HepG2 (cell line): ENCODE results near the gene THBS2. TPM values are rescaled to one million over a fixed set of nuclear protein-coding genes. Genes with fewer than 3 reads are reported as not detected.

ENCODE experiments used
- ATAC-seq: fragments of 200-7000 bp; cut with Tn5 transposase; 3 replicates; pipeline ENCODE4 v1.9.1; 2020; ENCODE audit warnings: mild to moderate bottlenecking, moderate library complexity
- BruUV-seq: library from RNA; stranded (reverse); fragments of 400-500 nt; replicated peaks from 2 replicates; lab custom pipeline; 2021; lab: Mats Ljungman, UMichigan
- CTCF ChIA-PET: fragments of 300-600 bp; formaldehyde crosslinking; extraction: SDS; loops from one replicate; lab custom pipeline; 2021; ENCODE audit warnings: low total read pairs, inconsistent platforms, low intra/inter-chr PET ratio; lab: Yijun Ruan, JAX
- POLR2A ChIA-PET: fragments of 350-600 bp; sonication (Branson Sonifier 250); formaldehyde crosslinking; loops from one replicate; lab custom pipeline; 2020; ENCODE audit warnings: antibody characterized with exemption, inconsistent platforms; lab: Yijun Ruan, JAX
- DNase-seq: peaks from one replicate; pipeline ENCODE4 v3.0.0-alpha.2; 2015; ENCODE audit warnings: low spot score
- FAIRE-seq: peaks from 3 replicates; lab custom pipeline; 2011; peaks lifted over from hg19 to GRCh38; lab: Jason Lieb, UNC
- H2AFZ ChIP-seq: one replicate; pipeline ENCODE4 v1.6.1; 2011; ENCODE audit warnings: low read length, inconsistent platforms
- H3K27ac ChIP-seq: fragments of 300-600 bp; 3 replicates; pipeline ENCODE4 v1.8.0; 2011; ENCODE audit warnings: mixed run types, mild to moderate bottlenecking, mixed read lengths, low read length, inconsistent platforms; ENCODE audit not compliant: insufficient read depth; ENCODE audit errors: extremely low read length
- H3K27me3 ChIP-seq, 2 experiments: fragments of 200-600 bp in 1 of 2; 2 replicates in 1 of 2; 3 replicates in 1 of 2; pipeline versions ENCODE4 v1.6.0 to v1.8.0; 2011; ENCODE audit warnings: low read length in 2 of 2, mild to moderate bottlenecking in 2 of 2, moderate library complexity in 2 of 2, inconsistent platforms in 1 of 2; ENCODE audit not compliant: insufficient read depth in 2 of 2, control insufficient read depth in 1 of 2
- H3K36me3 ChIP-seq, 2 experiments: fragments of 200-600 bp in 1 of 2; replicated peaks in 1 of 2; 2 replicates in 1 of 2; 3 replicates in 1 of 2; pipeline versions ENCODE4 v1.5.1 to v1.8.0; 2011; ENCODE audit warnings: low read length in 2 of 2, inconsistent platforms in 1 of 2; ENCODE audit not compliant: insufficient read depth in 2 of 2, control insufficient read depth in 1 of 2
- H3K4me1 ChIP-seq: 2 replicates; pipeline ENCODE4 v1.5.1; 2012; ENCODE audit warnings: low read length, inconsistent platforms; ENCODE audit not compliant: insufficient read depth
- H3K4me2 ChIP-seq: 2 replicates; pipeline ENCODE4 v1.6.0; 2011; ENCODE audit warnings: low read depth, low read length, inconsistent platforms
- H3K4me3 ChIP-seq, 3 experiments: fragments of 200-600 bp in 1 of 3; sonication (generic), shearing (Covaris generic) in 1 of 3; replicated peaks in 1 of 3; 2 replicates each; pipeline ENCODE4 v1.5.1; 2011 to 2016; ENCODE audit warnings: low read length in 3 of 3, inconsistent platforms in 2 of 3, low read depth in 2 of 3, mild to moderate bottlenecking in 2 of 3, control low read depth in 1 of 3, mixed read lengths in 1 of 3; ENCODE audit not compliant: insufficient read depth in 1 of 3
- H3K79me2 ChIP-seq: one replicate; pipeline ENCODE4 v1.6.1; 2011; ENCODE audit warnings: low read length, inconsistent platforms; ENCODE audit not compliant: insufficient read depth
- H3K9ac ChIP-seq: 2 replicates; pipeline ENCODE4 v1.6.0; 2011; ENCODE audit warnings: mild to moderate bottlenecking, low read depth, low read length, inconsistent platforms; ENCODE audit not compliant: insufficient read depth
- H3K9me3 ChIP-seq: 2 replicates; pipeline ENCODE4 v1.5.1; 2012; ENCODE audit warnings: mild to moderate bottlenecking, low read length
- H4K20me1 ChIP-seq: 2 replicates; pipeline ENCODE4 v1.6.0; 2011; ENCODE audit warnings: inconsistent platforms, mild to moderate bottlenecking, low read length, moderate library complexity; ENCODE audit not compliant: insufficient read depth
- BCLAF1 ChIP-seq: fragments of 450-650 bp; IDR thresholded peaks from 2 replicates; pipeline ENCODE4 v1.6.1; 2017; ENCODE audit warnings: mild to moderate bottlenecking
- E2F1 ChIP-seq: sonication (generic); formaldehyde crosslinking; IDR thresholded peaks from 2 replicates; pipeline ENCODE4 v1.5.0; 2020; ENCODE audit warnings: missing genetic modification reagents
- ELF3 ChIP-seq: IDR thresholded peaks from 2 replicates; pipeline ENCODE4 v1.6.1; 2016; ENCODE audit warnings: missing genetic modification reagents, missing compliant biosample characterization
- GMEB2 ChIP-seq: IDR thresholded peaks from 2 replicates; pipeline ENCODE4 v1.6.1; 2016; ENCODE audit warnings: missing biosample characterization, missing genetic modification reagents, low read depth
- IKZF5 ChIP-seq: IDR thresholded peaks from 2 replicates; pipeline ENCODE4 v1.6.1; 2018; ENCODE audit warnings: missing genetic modification reagents, mild to moderate bottlenecking, missing compliant biosample characterization
- ZFP90 ChIP-seq: sonication (generic); formaldehyde crosslinking; IDR thresholded peaks from 2 replicates; pipeline ENCODE4 v1.8.0; 2022; ENCODE audit warnings: missing genetic modification reagents, mild to moderate bottlenecking, inconsistent platforms, borderline replicate concordance
- ZNF230 ChIP-seq: sonication (generic); formaldehyde crosslinking; IDR thresholded peaks from 2 replicates; pipeline ENCODE4 v1.4.0; 2020; ENCODE audit warnings: mild to moderate bottlenecking, missing genetic modification reagents
- ZNF296 ChIP-seq: sonication (generic); formaldehyde crosslinking; conservative IDR thresholded peaks from 2 replicates; pipeline ENCODE4 v1.5.0; 2020; ENCODE audit warnings: mild to moderate bottlenecking, missing genetic modification reagents
- ZNF326 ChIP-seq: sonication (generic); formaldehyde crosslinking; IDR thresholded peaks from 2 replicates; pipeline ENCODE4 v1.4.0; 2020; ENCODE audit warnings: missing genetic modification reagents, borderline replicate concordance
- ZNF367 ChIP-seq: sonication (generic); formaldehyde crosslinking; IDR thresholded peaks from 2 replicates; pipeline ENCODE4 v1.4.0; 2020; ENCODE audit warnings: missing genetic modification reagents, borderline replicate concordance
- ZNF678 ChIP-seq: sonication (generic); formaldehyde crosslinking; IDR thresholded peaks from 2 replicates; pipeline ENCODE4 v1.4.0; 2020; ENCODE audit warnings: mild to moderate bottlenecking, missing genetic modification reagents
- WGBS: methylation state at CpG from one replicate; pipeline ENCODE4 v1.1.6; 2017; ENCODE audit warnings: low lambda C conversion rate; 5-methylcytosine and 5-hydroxymethylcytosine counted together
- in situ Hi-C: cut with HindIII; loops from 2 replicates; pipeline ENCODE4 v1.10.0; 2017; ENCODE audit warnings: low pct_unique_long_range_greater_than_20kb; ENCODE audit not compliant: extremely low pct_ligation_motif_present
- intact Hi-C: fragments of 100-400 bp; cut with micrococcal nuclease; formaldehyde crosslinking; loops from one replicate; pipeline ENCODE4 v1.10.0; 2022; ENCODE audit not compliant: unreplicated experiment
- polyA plus RNA-seq, 8 experiments: library from polyadenylated mRNA; depleted of rRNA in 3 of 8; stranded (reverse) in 7 of 8; unstranded in 1 of 8; fragments of >200 nt; fragmentation: Illumina TruSeq in 4 of 8; extraction: Trizol in 4 of 8; gene quantifications; 2 replicates each; pipeline versions ENCODE4 v1.2.1 to v1.2.3, GENCODE V29; 2011 to 2016; ENCODE audit warnings: low read depth in 4 of 8, missing spikeins in 1 of 8, mixed read lengths in 1 of 8; ENCODE audit not compliant: insufficient read depth in 1 of 8
- total RNA-seq, 5 experiments: library from RNA; depleted of rRNA; stranded (reverse); fragments of >200 nt; fragmentation: Illumina TruSeq; extraction: Trizol; gene quantifications; 2 replicates each; pipeline ENCODE4 v1.2.3, GENCODE V29; 2016; ENCODE audit warnings: low read depth in 1 of 5
- TF ChIP-seq, protein P1 (sequence below): IDR thresholded peaks from 2 replicates; pipeline ENCODE4 v1.6.1; 2016; ENCODE audit warnings: missing compliant biosample characterization, missing genetic modification reagents, borderline replicate concordance

Gene THBS2
- total and polyA plus RNA-seq, 2 of the 13 experiments (the other 11 are each of a cell fraction or from before 2014, with no cell fraction given) = 0.12 to 0.15 TPM

DNA sequence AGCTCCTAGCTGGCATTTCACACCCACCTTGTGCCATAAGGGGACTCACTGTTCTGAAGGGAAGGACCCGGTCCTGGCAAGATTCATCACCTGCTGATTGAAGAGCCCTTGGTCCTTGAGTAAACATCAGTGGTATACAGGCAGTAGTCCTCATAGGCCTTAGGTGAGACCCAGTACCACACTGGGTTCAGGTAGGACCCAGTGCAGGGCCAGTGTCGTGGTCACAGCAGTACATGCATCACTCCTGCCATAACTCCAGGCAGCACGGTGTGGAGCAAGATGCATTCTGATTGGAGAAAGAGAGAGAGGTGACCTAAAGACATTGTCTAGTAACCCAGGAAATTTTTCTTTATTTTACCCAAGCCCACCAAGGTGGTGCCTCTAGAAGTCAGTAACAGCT is 49.1 kb upstream of the THBS2 start:
- Histone ChIP-seq H3K4me3 (no peak overlapping the region), H4K20me1 (no peaks in the 10 kb centered on the region), H2AFZ (no peak overlapping the region), H3K9me3 (peaks cover 13% of the 10 kb centered on the region), H3K9ac (no peak overlapping the region), H3K4me1 (peaks cover 8% of the 10 kb centered on the region), H3K79me2 (no peaks in the 10 kb centered on the region), H3K27ac (no peak overlapping the region), H3K27me3 (no peaks in the 10 kb centered on the region), H3K4me2 (no peak overlapping the region), H3K36me3 (no peaks in the 10 kb centered on the region)
- 17% methylated on average over 2 of the region's 3 CpGs for WGBS
- ChIA-PET CTCF (no interaction called here), POLR2A (no interaction called here)
- DNase-seq (no peak), FAIRE-seq (no peak), ATAC-seq (no peak)
- in situ Hi-C loops = no loop called here
- TF ChIP-seq, protein P1, sequence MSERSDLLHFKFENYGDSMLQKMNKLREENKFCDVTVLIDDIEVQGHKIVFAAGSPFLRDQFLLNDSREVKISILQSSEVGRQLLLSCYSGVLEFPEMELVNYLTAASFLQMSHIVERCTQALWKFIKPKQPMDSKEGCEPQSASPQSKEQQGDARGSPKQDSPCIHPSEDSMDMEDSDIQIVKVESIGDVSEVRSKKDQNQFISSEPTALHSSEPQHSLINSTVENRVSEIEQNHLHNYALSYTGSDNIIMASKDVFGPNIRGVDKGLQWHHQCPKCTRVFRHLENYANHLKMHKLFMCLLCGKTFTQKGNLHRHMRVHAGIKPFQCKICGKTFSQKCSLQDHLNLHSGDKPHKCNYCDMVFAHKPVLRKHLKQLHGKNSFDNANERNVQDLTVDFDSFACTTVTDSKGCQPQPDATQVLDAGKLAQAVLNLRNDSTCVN (CRISPR knock-in tag) = no peak
- no peak for TF ChIP-seq ZNF326 (CRISPR knock-in tag)
- no peak for TF ChIP-seq ZNF296 (CRISPR knock-in tag)
- TF ChIP-seq BCLAF1 = no peak
- no peak for TF ChIP-seq ELF3
- TF ChIP-seq ZNF678 (CRISPR knock-in tag) = no peak
- no peak for TF ChIP-seq IKZF5 (CRISPR knock-in tag)
- TF ChIP-seq ZFP90 (CRISPR knock-in tag) = no peak
- TF ChIP-seq ZNF230 (CRISPR knock-in tag) = no peak
- TF ChIP-seq ZNF367 = no peak
- no peak for TF ChIP-seq GMEB2 (CRISPR knock-in tag)
- no peak for TF ChIP-seq E2F1
- BruUV-seq = no TSS peak
- intact Hi-C loops = no loop called here
